Parathyroid adenoma (tissue), 2 donors: ENCODE results near the gene COL4A3.
A peak's percentile ranks its signal among the peaks of the same experiment; 100 is the strongest.

Experiments used
- H2AFZ ChIP-seq: fragments of 300-600 bp; sonication (generic); one replicate; pipeline ENCODE4 v1.7.0; 2017; ENCODE audit warnings: antibody characterized with exemption, mild to moderate bottlenecking
- H3K27ac ChIP-seq: fragments of 300-600 bp; sonication (generic); one replicate; pipeline ENCODE4 v1.7.0; 2017
- H3K27me3 ChIP-seq: fragments of 300-600 bp; sonication (generic); one replicate; pipeline ENCODE4 v1.7.0; 2017; ENCODE audit warnings: low read length; ENCODE audit not compliant: control insufficient read depth, insufficient read depth
- H3K36me3 ChIP-seq: fragments of 300-600 bp; sonication (generic); one replicate; pipeline ENCODE4 v1.7.0; 2017; ENCODE audit warnings: low read length; ENCODE audit not compliant: control insufficient read depth, insufficient read depth
- H3K4me1 ChIP-seq: fragments of 300-600 bp; sonication (generic); one replicate; pipeline ENCODE4 v1.7.0; 2017; ENCODE audit warnings: control low read depth
- H3K4me2 ChIP-seq: fragments of 300-600 bp; sonication (generic); one replicate; pipeline ENCODE4 v1.7.0; 2017; ENCODE audit warnings: low read length
- H3K4me3 ChIP-seq: fragments of 300-600 bp; sonication (generic); one replicate; pipeline ENCODE4 v1.7.0; 2017; ENCODE audit warnings: low read depth, low read length
- H3K79me2 ChIP-seq: fragments of 300-600 bp; sonication (generic); one replicate; pipeline ENCODE4 v1.7.0; 2017; ENCODE audit warnings: control low read depth
- H3K9ac ChIP-seq: fragments of 300-600 bp; sonication (generic); one replicate; pipeline ENCODE4 v1.7.0; 2017; ENCODE audit warnings: mild to moderate bottlenecking
- H3K9me3 ChIP-seq: fragments of 300-600 bp; sonication (generic); one replicate; pipeline ENCODE4 v1.7.0; 2017; ENCODE audit warnings: low read length; ENCODE audit not compliant: control insufficient read depth
- CTCF ChIP-seq: fragments of 300-600 bp; sonication (generic); IDR thresholded peaks from one replicate; pipeline ENCODE4 v1.7.0; 2017; ENCODE audit warnings: antibody characterized with exemption, mild to moderate bottlenecking
- donor health status: primary hyperparathyroidism.

Gene COL4A3

GRCh38 chr2:227324995-227325838 lies 160.8 kb downstream of the COL4A3 start, which contains the start of gene MFF:
Gene MFF, plus strand, starts transcription at chr2:227325251. Its CDS starts 5,415 bp downstream, at chr2:227330666.
- Histone ChIP-seq H3K27me3 (no peaks in the 10 kb centered on the region), H3K9ac (peak within 1 kb of the TSS; percentile 79), H3K27ac (peak within 1 kb of the TSS; percentile 79), H3K79me2 (peaks cover 23% of the 10 kb centered on the region), H2AFZ (peak within 1 kb of the TSS; percentile 98), H3K4me3 (peak within 1 kb of the TSS; percentile 95), H3K36me3 (no peaks in the 10 kb centered on the region), H3K9me3 (no peaks in the 10 kb centered on the region), H3K4me1 (peaks cover 8% of the 10 kb centered on the region), H3K4me2 (peak within 1 kb of the TSS; percentile 42)
- peak; percentile 33 for TF ChIP-seq CTCF

DNA sequence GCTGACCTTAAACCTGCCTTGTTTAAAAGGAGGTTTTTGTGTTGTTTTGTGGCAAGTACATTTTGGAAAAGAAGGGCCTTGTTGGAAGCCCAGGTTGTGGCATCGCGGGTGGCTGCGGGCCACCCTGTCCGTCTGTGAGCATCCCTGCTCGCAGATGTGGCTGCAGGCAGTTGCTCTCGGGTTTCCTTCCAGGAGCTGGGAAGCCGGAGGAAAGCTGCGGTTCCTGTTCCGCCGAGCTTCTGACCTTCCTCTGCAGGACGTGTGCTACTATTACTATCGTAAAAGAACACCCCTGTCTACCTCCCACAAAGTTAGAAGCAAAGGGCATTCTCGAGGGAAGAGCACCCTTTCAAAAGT lies 161.4 kb downstream of the COL4A3 start:
- Histone ChIP-seq H3K4me2 (peak overlapping the region; percentile 42), H3K4me3 (peak overlapping the region; percentile 95), H3K36me3 (no peaks in the 10 kb centered on the region), H3K27ac (peak overlapping the region; percentile 79), H3K79me2 (peaks cover 23% of the 10 kb centered on the region), H2AFZ (peak overlapping the region; percentile 98), H3K27me3 (no peaks in the 10 kb centered on the region), H3K4me1 (peaks cover 8% of the 10 kb centered on the region), H3K9ac (peak overlapping the region; percentile 79), H3K9me3 (no peaks in the 10 kb centered on the region)
- TF ChIP-seq CTCF, result no peak

GRCh38 chr2:227326783-227327182 lies 162.4 kb downstream of the COL4A3 start:
- H3K4me3 ChIP-seq, result peak overlapping the region; percentile 95
- peaks cover 23% of the 10 kb centered on the region for H3K79me2 ChIP-seq
- no peak overlapping the region for H3K4me2 ChIP-seq
- no peaks in the 10 kb centered on the region for H3K9me3 ChIP-seq
- H3K36me3 ChIP-seq, result no peaks in the 10 kb centered on the region
- no peak overlapping the region for H2AFZ ChIP-seq
- peaks cover 8% of the 10 kb centered on the region for H3K4me1 ChIP-seq
- H3K27me3 ChIP-seq, result no peaks in the 10 kb centered on the region
- TF ChIP-seq CTCF, result no peak
- H3K27ac ChIP-seq, result no peak overlapping the region
- no peak overlapping the region for H3K9ac ChIP-seq

GRCh38 chr2:227335713-227336112 lies 171.3 kb downstream of the COL4A3 start:
- H3K9me3 ChIP-seq, result no peaks in the 10 kb centered on the region
- H3K9ac ChIP-seq, result no peak overlapping the region
- TF ChIP-seq CTCF, result no peak
- H3K4me1 ChIP-seq, result no peaks in the 10 kb centered on the region
- H3K79me2 ChIP-seq, result no peaks in the 10 kb centered on the region
- no peak overlapping the region for H2AFZ ChIP-seq
- no peaks in the 10 kb centered on the region for H3K36me3 ChIP-seq
- no peak overlapping the region for H3K4me3 ChIP-seq
- no peak overlapping the region for H3K27ac ChIP-seq
- H3K4me2 ChIP-seq, result no peak overlapping the region
- H3K27me3 ChIP-seq, result no peaks in the 10 kb centered on the region

DNA sequence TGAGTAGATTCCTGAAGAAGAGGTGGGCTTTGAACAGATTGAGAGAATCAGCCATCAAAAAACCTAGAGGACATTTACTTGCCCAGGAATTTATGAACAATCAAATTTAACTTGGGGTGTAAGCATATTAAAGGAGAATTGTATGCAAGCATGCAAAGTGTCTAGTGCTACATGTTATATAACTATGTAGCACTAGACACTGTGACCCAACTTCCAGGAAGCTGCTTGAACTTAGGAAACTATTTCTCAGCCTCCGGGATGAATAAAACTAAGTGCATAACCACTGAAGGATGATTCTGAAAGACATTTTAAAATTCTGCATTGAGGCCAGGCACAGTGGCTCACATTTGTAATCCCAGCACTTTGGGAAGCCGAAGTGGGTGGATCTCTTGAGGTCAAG lies 173.0 kb downstream of the COL4A3 start:
- Histone ChIP-seq H3K27me3 (no peaks in the 10 kb centered on the region), H3K9me3 (no peaks in the 10 kb centered on the region), H3K79me2 (no peaks in the 10 kb centered on the region), H3K4me3 (no peak overlapping the region), H3K36me3 (no peaks in the 10 kb centered on the region), H3K9ac (no peak overlapping the region), H3K4me1 (no peaks in the 10 kb centered on the region), H3K27ac (no peak overlapping the region), H2AFZ (no peak overlapping the region), H3K4me2 (no peak overlapping the region)
- TF ChIP-seq CTCF, result no peak
